Hepatic stellate cell (primary cell): ENCODE measurements around the gene REEP3.
"Not testable (repeated sequence)": the region's sequence is repeated elsewhere in the genome, so short reads cannot be mapped to it uniquely, and the experiment has no call there.

ENCODE experiments used
- DNase-seq: peaks from one replicate; pipeline ENCODE4 v3.0.0; 2011; ENCODE audit warnings: low spot score

The REEP3 gene

GRCh38 chr10:63630085-63630930, 109.1 kb downstream of the REEP3 start:
- DNase-seq, result peak; percentile 84

- DNase-seq, result peak; percentile 11
These were observed 109.9 kb downstream of the REEP3 start for GRCh38 chr10:63630931-63631680.

- no peak for DNase-seq
These were observed 110.8 kb downstream of the REEP3 start for GRCh38 chr10:63631991-63632390.

- peak; percentile 52 for DNase-seq
These were observed 112.7 kb downstream of the REEP3 start for GRCh38 chr10:63633677-63634487.

GRCh38 chr10:63634488-63635065, 113.4 kb downstream of the REEP3 start:
- no peak for DNase-seq

- DNase-seq, result no peak
These were observed 115.6 kb downstream of the REEP3 start for GRCh38 chr10:63636812-63637211.

GRCh38 chr10:63637901-63638327, 116.7 kb downstream of the REEP3 start:
- no peak for DNase-seq

- no peak for DNase-seq
These were observed 120.2 kb downstream of the REEP3 start for GRCh38 chr10:63641366-63641765.

GRCh38 chr10:63641799-63642198, 120.6 kb downstream of the REEP3 start:
- DNase-seq, result no peak

- no peak for DNase-seq
These were observed 121.6 kb downstream of the REEP3 start for GRCh38 chr10:63642808-63643207.

GRCh38 chr10:63644418-63645142, 123.4 kb downstream of the REEP3 start:
- peak; percentile 16 for DNase-seq

- DNase-seq, result no peak
These were observed 124.0 kb downstream of the REEP3 start for GRCh38 chr10:63645195-63645594.

- no peak for DNase-seq
These were observed 125.3 kb downstream of the REEP3 start for GRCh38 chr10:63646491-63646890.

- no peak for DNase-seq
These were observed 130.7 kb downstream of the REEP3 start for GRCh38 chr10:63651864-63652263.

- no peak for DNase-seq
These were observed 132.5 kb downstream of the REEP3 start for GRCh38 chr10:63653747-63654146.

GRCh38 chr10:63657761-63658160, 136.6 kb downstream of the REEP3 start:
- no peak for DNase-seq

- DNase-seq, result not testable (repeated sequence)
These were observed 139.7 kb downstream of the REEP3 start for GRCh38 chr10:63660941-63661340.

GRCh38 chr10:63661347-63661746, 140.1 kb downstream of the REEP3 start:
- no peak for DNase-seq

- DNase-seq, result no peak
These were observed 143.2 kb downstream of the REEP3 start for GRCh38 chr10:63664341-63664885.

- not testable (repeated sequence) for DNase-seq
These were observed 143.9 kb downstream of the REEP3 start for GRCh38 chr10:63665006-63665580.
